BJ (cell line): ENCODE data around the gene BOLA3. TPM values are rescaled to one million over a fixed set of nuclear protein-coding genes. Genes with fewer than 3 reads are reported as not detected.

Source experiments
- CTCF ChIA-PET: fragments of 350-600 bp; formaldehyde crosslinking; extraction: SDS; loops from one replicate; lab custom pipeline; 2021; ENCODE audit warnings: antibody characterized with exemption, inconsistent platforms; lab: Yijun Ruan, JAX
- POLR2A ChIA-PET: fragments of 300-600 bp; sonication (Branson Sonifier 250); formaldehyde crosslinking; extraction: SDS; loops from one replicate; lab custom pipeline; 2021; ENCODE audit warnings: antibody characterized with exemption; lab: Charles Lee
- DNase-seq: peaks from one replicate; pipeline ENCODE4 v3.0.0-alpha.2; 2011; ENCODE audit warnings: low read depth
- H3K27me3 ChIP-seq: 2 replicates; pipeline ENCODE4 v1.6.0; 2011; ENCODE audit warnings: low read length; ENCODE audit not compliant: control insufficient read depth, insufficient read depth
- H3K36me3 ChIP-seq: 2 replicates; pipeline ENCODE4 v1.5.1; 2011; ENCODE audit warnings: low read length; ENCODE audit not compliant: control insufficient read depth, insufficient read depth
- H3K4me3 ChIP-seq: 2 replicates; pipeline ENCODE4 v1.5.1; 2011; ENCODE audit warnings: low read depth, mild to moderate bottlenecking, control low read depth, low read length
- CTCF ChIP-seq: IDR thresholded peaks from 2 replicates; pipeline ENCODE4 v1.5.1; 2011; ENCODE audit warnings: low read depth, mild to moderate bottlenecking, control low read depth, inconsistent platforms, low read length, moderate library complexity; ENCODE audit not compliant: insufficient read depth
- polyA plus RNA-seq: library from polyadenylated mRNA; depleted of rRNA; stranded (reverse); fragments of >200 nt; gene quantifications from 2 replicates; pipeline ENCODE4 v1.2.3, GENCODE V29; 2011

BOLA3 gene
- polyA plus RNA-seq, 1 experiment: 11.4 TPM

- no peak overlapping the region for H3K4me3 ChIP-seq
- peaks cover 39% of the 10 kb centered on the region for H3K36me3 ChIP-seq
- CTCF ChIA-PET: no interaction called here
- TF ChIP-seq CTCF: no peak
- POLR2A ChIA-PET: no interaction called here
- H3K27me3 ChIP-seq: no peaks in the 10 kb centered on the region
- DNase-seq: no peak
These were observed 52.1 kb downstream of the BOLA3 start for GRCh38 chr2:74095632-74096031.

- DNase-seq: no peak
- ChIA-PET CTCF (no interaction called here), POLR2A (no interaction called here)
- Histone ChIP-seq H3K4me3 (no peak overlapping the region), H3K27me3 (no peaks in the 10 kb centered on the region), H3K36me3 (peaks cover 36% of the 10 kb centered on the region)
- no peak for TF ChIP-seq CTCF
These were observed 53.4 kb downstream of the BOLA3 start for GRCh38 chr2:74094291-74094690.

- POLR2A ChIA-PET: no interaction called here
- no peak for DNase-seq
- no peak overlapping the region for H3K4me3 ChIP-seq
- H3K36me3 ChIP-seq: peaks cover 34% of the 10 kb centered on the region
- TF ChIP-seq CTCF: no peak
- CTCF ChIA-PET: no interaction called here
- no peaks in the 10 kb centered on the region for H3K27me3 ChIP-seq
These were observed 53.9 kb downstream of the BOLA3 start for GRCh38 chr2:74093840-74094239.

GRCh38 chr2:74093426-74093825 lies 54.3 kb downstream of the BOLA3 start:
- Histone ChIP-seq H3K4me3 (no peak overlapping the region), H3K36me3 (peaks cover 33% of the 10 kb centered on the region), H3K27me3 (no peaks in the 10 kb centered on the region)
- TF ChIP-seq CTCF: no peak
- no peak for DNase-seq
- ChIA-PET CTCF (no interaction called here), POLR2A (no interaction called here)

- no peak for DNase-seq
- POLR2A ChIA-PET: no interaction called here
- Histone ChIP-seq H3K36me3 (peaks cover 39% of the 10 kb centered on the region), H3K4me3 (no peak overlapping the region), H3K27me3 (no peaks in the 10 kb centered on the region)
- no peak for TF ChIP-seq CTCF
- CTCF ChIA-PET: interaction anchor here (0.6 to 1.3 kb wide), 2 partner anchors 13 to 67 kb away, joined by 3 to 4 read pairs; no protein-coding TSS in a partner anchor
These were observed 55.4 kb downstream of the BOLA3 start for GRCh38 chr2:74092275-74092674.
